ENCODE measurements around the gene MYH11. TPM values are rescaled to one million over a fixed set of nuclear protein-coding genes. Genes with fewer than 3 reads are reported as not detected.

Gene MYH11
- total and polyA plus RNA-seq, 2 donors (not counting 1 experiment from before 2014, with no cell fraction given), result 1.3 to 14.5 TPM

DNA sequence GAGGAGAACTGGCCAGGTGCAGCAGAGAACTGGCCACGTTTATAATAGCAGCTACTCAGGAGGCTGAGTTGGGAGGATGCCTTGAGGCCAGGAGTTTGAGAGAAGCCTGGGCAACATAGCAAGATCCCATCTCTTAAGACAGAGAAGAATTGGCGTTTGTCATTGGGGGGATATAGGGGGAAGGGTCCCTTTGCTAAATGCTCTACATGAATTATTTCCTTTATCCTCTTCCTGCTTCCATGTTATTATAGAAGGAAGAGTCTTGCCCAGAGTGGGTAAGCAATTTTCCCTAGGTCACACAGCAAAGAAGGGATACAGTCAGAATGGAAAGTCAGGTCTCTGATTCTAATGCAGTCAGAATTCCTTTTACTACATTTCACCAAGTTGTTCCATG, 68.0 kb downstream of the MYH11 start:
- Histone ChIP-seq H3K27me3 (ENCODE audit: control insufficient read depth, insufficient read depth, low read length) (peaks cover 3% of the 10 kb centered on the region), H3K4me3 (replicated peaks in 1 of 4; ENCODE audit: control extremely low read depth in 1 of 4, insufficient read depth in 1 of 4, low read depth in 3 of 4, low read length in 4 of 4) (no peak overlapping the region), H3K4me1 (ENCODE audit: control insufficient read depth, extremely low read depth, insufficient read depth, low read length) (no peaks in the 10 kb centered on the region), H2AFZ (ENCODE audit: low read length) (no peak overlapping the region), H3K79me2 (ENCODE audit: control insufficient read depth, insufficient read depth, low read length) (no peaks in the 10 kb centered on the region), H3K9me3 (ENCODE audit: control insufficient read depth, insufficient read depth, low read depth, low read length) (no peaks in the 10 kb centered on the region), H3K36me3 (ENCODE audit: control insufficient read depth, insufficient read depth, low read length) (no peaks in the 10 kb centered on the region), H4K20me1 (ENCODE audit: control insufficient read depth, extremely low read depth, insufficient read depth, low read length) (no peaks in the 10 kb centered on the region), H3K4me2 (ENCODE audit: extremely low read depth, insufficient read depth, low read length) (no peak overlapping the region), H3K9ac (ENCODE audit: insufficient read depth, low read length) (no peak overlapping the region), H3K27ac (ENCODE audit: insufficient read depth, low read length) (no peak overlapping the region)
- DNase-seq (ENCODE audit: low read depth in 2 of 2), result no peak
- no peak for TF ChIP-seq EZH2 (IDR thresholded peaks at IDR 0.05; ENCODE audit: low read length, missing control alignments)
- TF ChIP-seq, protein P1, sequence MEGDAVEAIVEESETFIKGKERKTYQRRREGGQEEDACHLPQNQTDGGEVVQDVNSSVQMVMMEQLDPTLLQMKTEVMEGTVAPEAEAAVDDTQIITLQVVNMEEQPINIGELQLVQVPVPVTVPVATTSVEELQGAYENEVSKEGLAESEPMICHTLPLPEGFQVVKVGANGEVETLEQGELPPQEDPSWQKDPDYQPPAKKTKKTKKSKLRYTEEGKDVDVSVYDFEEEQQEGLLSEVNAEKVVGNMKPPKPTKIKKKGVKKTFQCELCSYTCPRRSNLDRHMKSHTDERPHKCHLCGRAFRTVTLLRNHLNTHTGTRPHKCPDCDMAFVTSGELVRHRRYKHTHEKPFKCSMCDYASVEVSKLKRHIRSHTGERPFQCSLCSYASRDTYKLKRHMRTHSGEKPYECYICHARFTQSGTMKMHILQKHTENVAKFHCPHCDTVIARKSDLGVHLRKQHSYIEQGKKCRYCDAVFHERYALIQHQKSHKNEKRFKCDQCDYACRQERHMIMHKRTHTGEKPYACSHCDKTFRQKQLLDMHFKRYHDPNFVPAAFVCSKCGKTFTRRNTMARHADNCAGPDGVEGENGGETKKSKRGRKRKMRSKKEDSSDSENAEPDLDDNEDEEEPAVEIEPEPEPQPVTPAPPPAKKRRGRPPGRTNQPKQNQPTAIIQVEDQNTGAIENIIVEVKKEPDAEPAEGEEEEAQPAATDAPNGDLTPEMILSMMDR (conservative IDR thresholded peaks at IDR 0.05 in 1 of 2, IDR thresholded peaks at IDR 0.05 in 1 of 2; ENCODE audit: low read depth in 1 of 2, low read length in 2 of 2), result no peak

DNA sequence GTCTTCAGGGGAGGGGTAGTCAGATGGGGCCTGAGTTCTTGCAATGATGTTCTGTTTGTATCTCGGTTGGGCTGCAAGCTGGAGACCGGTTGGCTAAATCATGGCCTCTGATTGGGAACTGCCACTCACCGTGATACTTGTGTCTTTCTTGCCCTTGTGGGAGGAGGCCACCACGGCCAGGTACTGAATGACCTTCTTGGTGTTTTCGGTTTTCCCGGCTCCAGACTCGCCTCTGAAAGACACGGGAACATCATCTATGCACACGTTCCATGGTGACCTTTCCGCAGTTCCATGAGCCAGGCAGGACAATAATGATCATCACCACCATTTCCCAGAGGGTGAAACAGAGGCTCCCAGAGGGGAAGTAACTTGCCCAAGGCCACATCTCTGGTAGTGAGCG, 70.3 kb downstream of the MYH11 start:
- no peaks in the 10 kb centered on the region for H3K9me3 ChIP-seq (ENCODE audit: control insufficient read depth, insufficient read depth, low read depth, low read length)
- H3K4me1 ChIP-seq (ENCODE audit: control insufficient read depth, extremely low read depth, insufficient read depth, low read length), result no peaks in the 10 kb centered on the region
- no peak for DNase-seq (ENCODE audit: low read depth in 2 of 2)
- no peak overlapping the region for H3K4me3 ChIP-seq (replicated peaks in 1 of 4; ENCODE audit: control extremely low read depth in 1 of 4, insufficient read depth in 1 of 4, low read depth in 3 of 4, low read length in 4 of 4)
- H3K27ac ChIP-seq (ENCODE audit: insufficient read depth, low read length), result no peak overlapping the region
- no peak overlapping the region for H3K4me2 ChIP-seq (ENCODE audit: extremely low read depth, insufficient read depth, low read length)
- no peaks in the 10 kb centered on the region for H4K20me1 ChIP-seq (ENCODE audit: control insufficient read depth, extremely low read depth, insufficient read depth, low read length)
- no peaks in the 10 kb centered on the region for H3K36me3 ChIP-seq (ENCODE audit: control insufficient read depth, insufficient read depth, low read length)
- H3K27me3 ChIP-seq (ENCODE audit: control insufficient read depth, insufficient read depth, low read length), result peaks cover 5% of the 10 kb centered on the region
- H2AFZ ChIP-seq (ENCODE audit: low read length), result no peak overlapping the region
- H3K9ac ChIP-seq (ENCODE audit: insufficient read depth, low read length), result no peak overlapping the region
- no peaks in the 10 kb centered on the region for H3K79me2 ChIP-seq (ENCODE audit: control insufficient read depth, insufficient read depth, low read length)
- TF ChIP-seq EZH2 (IDR thresholded peaks at IDR 0.05; ENCODE audit: low read length, missing control alignments), result no peak

DNA sequence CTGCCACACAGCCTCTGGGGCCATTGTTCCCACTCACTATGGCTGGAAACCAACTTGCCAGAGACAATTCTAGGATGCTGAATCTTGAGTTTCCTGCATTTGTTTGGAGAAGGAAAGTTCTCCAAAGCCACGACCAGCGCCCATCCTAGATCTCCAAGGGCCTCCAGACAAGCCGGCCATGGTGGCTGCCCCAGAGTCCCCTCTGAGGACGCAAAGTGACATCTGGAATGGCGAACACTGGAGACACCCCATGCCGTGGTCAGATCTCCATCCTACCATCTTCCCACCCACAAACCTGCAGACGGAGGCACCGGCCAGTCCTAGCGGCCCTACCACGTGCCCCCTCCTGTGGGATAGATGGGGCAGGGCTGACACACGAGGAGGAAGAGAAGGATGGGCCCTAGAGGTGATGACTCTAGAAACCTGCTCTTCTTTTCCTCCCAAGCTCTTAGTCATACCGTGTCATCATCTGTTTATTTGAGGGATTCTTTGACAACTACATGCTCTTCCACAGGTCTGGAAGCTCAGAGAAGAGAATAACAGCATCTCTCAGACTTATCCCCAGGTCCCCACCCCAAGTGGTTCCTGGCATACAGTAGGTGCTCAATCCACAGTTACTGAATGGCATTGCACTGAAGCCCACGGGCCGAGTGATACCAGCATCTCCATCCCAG, 71.3 kb downstream of the MYH11 start:
- Histone ChIP-seq H3K9me3 (ENCODE audit: control insufficient read depth, insufficient read depth, low read depth, low read length) (no peaks in the 10 kb centered on the region), H2AFZ (ENCODE audit: low read length) (no peak overlapping the region), H4K20me1 (ENCODE audit: control insufficient read depth, extremely low read depth, insufficient read depth, low read length) (no peaks in the 10 kb centered on the region), H3K79me2 (ENCODE audit: control insufficient read depth, insufficient read depth, low read length) (no peaks in the 10 kb centered on the region), H3K4me3 (replicated peaks in 1 of 4; ENCODE audit: control extremely low read depth in 1 of 4, insufficient read depth in 1 of 4, low read depth in 3 of 4, low read length in 4 of 4) (no peak overlapping the region), H3K27ac (ENCODE audit: insufficient read depth, low read length) (no peak overlapping the region), H3K4me1 (ENCODE audit: control insufficient read depth, extremely low read depth, insufficient read depth, low read length) (no peaks in the 10 kb centered on the region), H3K4me2 (ENCODE audit: extremely low read depth, insufficient read depth, low read length) (no peak overlapping the region), H3K27me3 (ENCODE audit: control insufficient read depth, insufficient read depth, low read length) (peaks cover 9% of the 10 kb centered on the region), H3K9ac (ENCODE audit: insufficient read depth, low read length) (no peak overlapping the region), H3K36me3 (ENCODE audit: control insufficient read depth, insufficient read depth, low read length) (no peaks in the 10 kb centered on the region)
- TF ChIP-seq, protein P1 (conservative IDR thresholded peaks at IDR 0.05 in 1 of 2, IDR thresholded peaks at IDR 0.05 in 1 of 2; ENCODE audit: low read depth in 1 of 2, low read length in 2 of 2), result no peak
- TF ChIP-seq EZH2 (IDR thresholded peaks at IDR 0.05; ENCODE audit: low read length, missing control alignments), result no peak
- DNase-seq (ENCODE audit: low read depth in 2 of 2), result no peak

All from fibroblast of lung (primary cell).